ENCODE results near the gene RHOT2. TPM values are rescaled to one million over a fixed set of nuclear protein-coding genes. Genes with fewer than 3 reads are reported as not detected.

The RHOT2 gene
- total RNA-seq, 2 experiments from 2014 or later, result 202 to 209 TPM

GRCh38 chr16:703406-703805, 35.5 kb downstream of the RHOT2 start:
- Histone ChIP-seq H3K4me1 (ENCODE audit: insufficient read depth, low read length) (peaks cover 60% of the 10 kb centered on the region), H3K27ac (ENCODE audit: low read depth in 1 of 2, low read length in 2 of 2) (no peak overlapping the region), H3K36me3 (ENCODE audit: insufficient read depth, low read length) (no peaks in the 10 kb centered on the region), H3K27me3 (ENCODE audit: control insufficient read depth in 1 of 2, insufficient read depth in 2 of 2, low read length in 2 of 2) (peaks cover 62 to 67% of the 10 kb centered on the region in 2 experiments), H3K4me3 (ENCODE audit: low read length) (no peak overlapping the region), H3K9me3 (ENCODE audit: control insufficient read depth in 1 of 2, insufficient read depth in 1 of 2, low read length in 2 of 2) (peaks cover 0 to 62% of the 10 kb centered on the region in 2 experiments)
- ChIA-PET POLR2A (interaction anchor here (1.6 kb wide), 1 partner anchor 8 kb away, joined by 10 read pairs; no protein-coding TSS in a partner anchor), CTCF (no interaction called here)
- DNase-seq, result no peak
- no peak overlapping the region for H3K4me3 Mint-ChIP-seq
- H3K27ac Mint-ChIP-seq, result no peak overlapping the region
- ATAC-seq (ENCODE audit: poor library complexity), result no peak
- H3K9me3 Mint-ChIP-seq, result no peaks in the 10 kb centered on the region
- intact Hi-C loops (cut with DNase I, micrococcal nuclease), result no loop called here
- no peak for TF ChIP-seq CTCF (IDR thresholded peaks at IDR 0.05)
- peaks cover 42% of the 10 kb centered on the region for H3K27me3 Mint-ChIP-seq
- no peaks in the 10 kb centered on the region for H3K36me3 Mint-ChIP-seq (ENCODE audit: low read depth)
- no peaks in the 10 kb centered on the region for H3K4me1 Mint-ChIP-seq (ENCODE audit: low read depth)

- Mint-ChIP-seq H3K27me3 (peaks cover 48% of the 10 kb centered on the region), H3K4me3 (no peak overlapping the region), H3K36me3 (ENCODE audit: low read depth) (no peaks in the 10 kb centered on the region), H3K4me1 (ENCODE audit: low read depth) (no peaks in the 10 kb centered on the region), H3K27ac (no peak overlapping the region), H3K9me3 (no peaks in the 10 kb centered on the region)
- TF ChIP-seq CTCF (IDR thresholded peaks at IDR 0.05), result no peak
- Histone ChIP-seq H3K4me3 (ENCODE audit: low read length) (no peak overlapping the region), H3K27ac (ENCODE audit: low read depth in 1 of 2, low read length in 2 of 2) (no peak overlapping the region), H3K36me3 (ENCODE audit: insufficient read depth, low read length) (no peaks in the 10 kb centered on the region), H3K4me1 (ENCODE audit: insufficient read depth, low read length) (peaks cover 54% of the 10 kb centered on the region), H3K27me3 (ENCODE audit: control insufficient read depth in 1 of 2, insufficient read depth in 2 of 2, low read length in 2 of 2) (peaks cover 68 to 72% of the 10 kb centered on the region in 2 experiments), H3K9me3 (ENCODE audit: control insufficient read depth in 1 of 2, insufficient read depth in 1 of 2, low read length in 2 of 2) (peaks cover 0 to 62% of the 10 kb centered on the region in 2 experiments)
- POLR2A ChIA-PET, result interaction anchor here (1.0 to 1.6 kb wide), 3 partner anchors 9 to 24 kb away, joined by 3 to 10 read pairs (median 4); partner anchors contain the start of genes ANTKMT and STUB1
- DNase-seq, result no peak
- CTCF ChIA-PET, result no interaction called here
- ATAC-seq (ENCODE audit: poor library complexity), result no peak
- intact Hi-C loops (cut with DNase I, micrococcal nuclease), result no loop called here
Measured at GRCh38 chr16:704047-704446, 36.1 kb downstream of the RHOT2 start.

- peaks cover 75 to 76% of the 10 kb centered on the region in 2 experiments for H3K27me3 ChIP-seq (ENCODE audit: control insufficient read depth in 1 of 2, insufficient read depth in 2 of 2, low read length in 2 of 2)
- ATAC-seq (ENCODE audit: poor library complexity) (no peak), DNase-seq (no peak)
- intact Hi-C loops (cut with DNase I, micrococcal nuclease), result no loop called here
- no peak overlapping the region for H3K27ac Mint-ChIP-seq
- POLR2A ChIA-PET, result interaction anchor here (1.0 to 1.6 kb wide), 3 partner anchors 9 to 24 kb away, joined by 3 to 10 read pairs (median 4); partner anchors contain the start of genes ANTKMT and STUB1
- no peaks in the 10 kb centered on the region for H3K36me3 ChIP-seq (ENCODE audit: insufficient read depth, low read length)
- CTCF ChIA-PET, result no interaction called here
- peaks cover 47% of the 10 kb centered on the region for H3K4me1 ChIP-seq (ENCODE audit: insufficient read depth, low read length)
- no peak for TF ChIP-seq CTCF (IDR thresholded peaks at IDR 0.05)
- no peaks in the 10 kb centered on the region for H3K36me3 Mint-ChIP-seq (ENCODE audit: low read depth)
- peaks cover 56% of the 10 kb centered on the region for H3K27me3 Mint-ChIP-seq
- H3K4me1 Mint-ChIP-seq (ENCODE audit: low read depth), result no peaks in the 10 kb centered on the region
- no peak overlapping the region for H3K4me3 Mint-ChIP-seq
- no peaks in the 10 kb centered on the region for H3K9me3 Mint-ChIP-seq
- no peak overlapping the region for H3K27ac ChIP-seq (ENCODE audit: low read depth in 1 of 2, low read length in 2 of 2)
- H3K9me3 ChIP-seq (ENCODE audit: control insufficient read depth in 1 of 2, insufficient read depth in 1 of 2, low read length in 2 of 2), result peaks cover 0 to 69% of the 10 kb centered on the region in 2 experiments
- no peak overlapping the region for H3K4me3 ChIP-seq (ENCODE audit: low read length)
Measured at GRCh38 chr16:704552-705380, 36.8 kb downstream of the RHOT2 start.
